Heart left ventricle (tissue), 13 donors: Measurements from ENCODE around the gene KLF15.

ENCODE experiments used
- CTCF ChIP-seq, 12 donors: fragments of 200-600 bp; sonication (generic) in 4 of 12; IDR thresholded peaks; one replicate each; pipeline versions ENCODE4 v1.5.0 to v1.8.0; 2018 to 2022; ENCODE audit warnings: antibody characterized with exemption in 12 of 12, mild to moderate bottlenecking in 5 of 12
- POLR2A ChIP-seq, 2 donors: fragments of 450-650 bp; IDR thresholded peaks; one replicate each; pipeline ENCODE4 v1.6.1; 2017; ENCODE audit warnings: antibody characterized with exemption in 2 of 2, mild to moderate bottlenecking in 2 of 2, moderate library complexity in 2 of 2
- donor health status: ischemic (EF 13 %, LVEDD 7.1; RV severe dilation, severe dysfunction).
- donor health status: DM: no; HTN: yes; CAD: no.
- donor health status: DM: no; HTN: no; CAD: no.
- donor health status: ischemic (EF 25% LVEDD 6.9; RV normal size, moderate dysfunction).
- donor health status: ischemic (EF 25% LVEDD 5.7; RV mildly dilated, moderate dysfunction).
- donor health status: ischemic (EF 35%, LVEDD 5.7; RV mildly dilated, moderate dysfunction).
- donor health status: nonischemic (EF 11% LVEDD 7.7; RV severe dilation, severe dysfunction).
- donor health status: DM: yes; HTN: yes; CAD: no.
- donor health status: PGD.
- donor health status: ischemic (EF 29% LVEDD 5.4; RV normal size, mild dysfunction).
- donor health status: nonischemic (EF 23%, LVEDD 6.1; RV moderate dilation, normal function).

- TF ChIP-seq POLR2A (IDR thresholded peaks at IDR 0.05) (no peak), CTCF (IDR thresholded peaks at IDR 0.05) (no peak)
These were observed 53.9 kb downstream of the KLF15 start for GRCh38 chr3:126303272-126303671.
